HepG2 (cell line): ENCODE measurements around the gene TNS4. TPM values are rescaled to one million over a fixed set of nuclear protein-coding genes. Genes with fewer than 3 reads are reported as not detected.

Source experiments
- ATAC-seq: fragments of 200-7000 bp; cut with Tn5 transposase; 3 replicates; pipeline ENCODE4 v1.9.1; 2020; ENCODE audit warnings: mild to moderate bottlenecking, moderate library complexity
- BruUV-seq: library from RNA; stranded (reverse); fragments of 400-500 nt; replicated peaks from 2 replicates; lab custom pipeline; 2021; lab: Mats Ljungman, UMichigan
- CTCF ChIA-PET: fragments of 300-600 bp; formaldehyde crosslinking; extraction: SDS; loops from one replicate; lab custom pipeline; 2021; ENCODE audit warnings: low total read pairs, inconsistent platforms, low intra/inter-chr PET ratio; lab: Yijun Ruan, JAX
- POLR2A ChIA-PET: fragments of 350-600 bp; sonication (Branson Sonifier 250); formaldehyde crosslinking; loops from one replicate; lab custom pipeline; 2020; ENCODE audit warnings: antibody characterized with exemption, inconsistent platforms; lab: Yijun Ruan, JAX
- DNase-seq: peaks from one replicate; pipeline ENCODE4 v3.0.0-alpha.2; 2015; ENCODE audit warnings: low spot score
- FAIRE-seq: peaks from 3 replicates; lab custom pipeline; 2011; peaks lifted over from hg19 to GRCh38; lab: Jason Lieb, UNC
- H2AFZ ChIP-seq: one replicate; pipeline ENCODE4 v1.6.1; 2011; ENCODE audit warnings: low read length, inconsistent platforms
- H3K27ac ChIP-seq: fragments of 300-600 bp; 3 replicates; pipeline ENCODE4 v1.8.0; 2011; ENCODE audit warnings: mixed run types, mild to moderate bottlenecking, mixed read lengths, low read length, inconsistent platforms; ENCODE audit not compliant: insufficient read depth; ENCODE audit errors: extremely low read length
- H3K27me3 ChIP-seq, 2 experiments: fragments of 200-600 bp in 1 of 2; 2 replicates in 1 of 2; 3 replicates in 1 of 2; pipeline versions ENCODE4 v1.6.0 to v1.8.0; 2011; ENCODE audit warnings: low read length in 2 of 2, mild to moderate bottlenecking in 2 of 2, moderate library complexity in 2 of 2, inconsistent platforms in 1 of 2; ENCODE audit not compliant: insufficient read depth in 2 of 2, control insufficient read depth in 1 of 2
- H3K36me3 ChIP-seq, 2 experiments: fragments of 200-600 bp in 1 of 2; replicated peaks in 1 of 2; 2 replicates in 1 of 2; 3 replicates in 1 of 2; pipeline versions ENCODE4 v1.5.1 to v1.8.0; 2011; ENCODE audit warnings: low read length in 2 of 2, inconsistent platforms in 1 of 2; ENCODE audit not compliant: insufficient read depth in 2 of 2, control insufficient read depth in 1 of 2
- H3K4me1 ChIP-seq: 2 replicates; pipeline ENCODE4 v1.5.1; 2012; ENCODE audit warnings: low read length, inconsistent platforms; ENCODE audit not compliant: insufficient read depth
- H3K4me2 ChIP-seq: 2 replicates; pipeline ENCODE4 v1.6.0; 2011; ENCODE audit warnings: low read depth, low read length, inconsistent platforms
- H3K4me3 ChIP-seq, 3 experiments: fragments of 200-600 bp in 1 of 3; sonication (generic), shearing (Covaris generic) in 1 of 3; replicated peaks in 1 of 3; 2 replicates each; pipeline ENCODE4 v1.5.1; 2011 to 2016; ENCODE audit warnings: low read length in 3 of 3, inconsistent platforms in 2 of 3, low read depth in 2 of 3, mild to moderate bottlenecking in 2 of 3, control low read depth in 1 of 3, mixed read lengths in 1 of 3; ENCODE audit not compliant: insufficient read depth in 1 of 3
- H3K79me2 ChIP-seq: one replicate; pipeline ENCODE4 v1.6.1; 2011; ENCODE audit warnings: low read length, inconsistent platforms; ENCODE audit not compliant: insufficient read depth
- H3K9ac ChIP-seq: 2 replicates; pipeline ENCODE4 v1.6.0; 2011; ENCODE audit warnings: mild to moderate bottlenecking, low read depth, low read length, inconsistent platforms; ENCODE audit not compliant: insufficient read depth
- H3K9me3 ChIP-seq: 2 replicates; pipeline ENCODE4 v1.5.1; 2012; ENCODE audit warnings: mild to moderate bottlenecking, low read length
- H4K20me1 ChIP-seq: 2 replicates; pipeline ENCODE4 v1.6.0; 2011; ENCODE audit warnings: inconsistent platforms, mild to moderate bottlenecking, low read length, moderate library complexity; ENCODE audit not compliant: insufficient read depth
- FOSL1 ChIP-seq: sonication (generic); formaldehyde crosslinking; IDR thresholded peaks from 2 replicates; pipeline ENCODE4 v1.9.0; 2021; ENCODE audit warnings: missing genetic modification reagents, borderline replicate concordance
- HMGA1 ChIP-seq: sonication (generic); formaldehyde crosslinking; conservative IDR thresholded peaks from 2 replicates; pipeline ENCODE4 v1.4.0; 2020; ENCODE audit warnings: missing genetic modification reagents
- HOXA5 ChIP-seq: sonication (generic); formaldehyde crosslinking; IDR thresholded peaks from 2 replicates; pipeline ENCODE4 v1.4.0; 2020; ENCODE audit warnings: missing genetic modification reagents
- RFX3 ChIP-seq: IDR thresholded peaks from 2 replicates; pipeline ENCODE4 v1.6.1; 2016; ENCODE audit warnings: missing biosample characterization, missing genetic modification reagents
- SMARCE1 ChIP-seq: fragments of 450-650 bp; IDR thresholded peaks from 2 replicates; pipeline ENCODE4 v1.6.1; 2017; ENCODE audit warnings: borderline replicate concordance
- SRSF1 ChIP-seq: fragments of 200-400 bp; formaldehyde crosslinking; optimal IDR thresholded peaks from 2 replicates; pipeline ENCODE3; 2017; ENCODE audit warnings: mild to moderate bottlenecking, low read depth, low read length, moderate library complexity
- TAF15 ChIP-seq: fragments of 200-400 bp; formaldehyde crosslinking; IDR thresholded peaks from one replicate; pipeline ENCODE4 v1.6.1; 2018; ENCODE audit warnings: mild to moderate bottlenecking, low read depth, low read length; ENCODE audit not compliant: poor library complexity, severe bottlenecking
- TBX2 ChIP-seq: sonication (generic); formaldehyde crosslinking; IDR thresholded peaks from 2 replicates; pipeline ENCODE4 v1.5.0; 2020; ENCODE audit warnings: missing genetic modification reagents, mild to moderate bottlenecking, borderline replicate concordance
- ZMAT3 ChIP-seq: sonication (generic); formaldehyde crosslinking; conservative IDR thresholded peaks from 2 replicates; pipeline ENCODE4 v1.7.0; 2021; ENCODE audit warnings: missing genetic modification reagents
- ZNF224 ChIP-seq: sonication (generic); formaldehyde crosslinking; IDR thresholded peaks from 2 replicates; pipeline ENCODE4 v1.5.0; 2020; ENCODE audit warnings: mild to moderate bottlenecking, missing genetic modification reagents
- ZNF337 ChIP-seq: sonication (generic); formaldehyde crosslinking; IDR thresholded peaks from 2 replicates; pipeline ENCODE4 v1.5.1; 2020; ENCODE audit warnings: missing genetic modification reagents, low read depth, mild to moderate bottlenecking, borderline replicate concordance
- ZNF747 ChIP-seq: sonication (generic); formaldehyde crosslinking; IDR thresholded peaks from 2 replicates; pipeline ENCODE4 v1.8.1; 2023; ENCODE audit warnings: missing genetic modification reagents, mild to moderate bottlenecking, borderline replicate concordance
- ZNF792 ChIP-seq: IDR thresholded peaks from 2 replicates; pipeline ENCODE4 v1.6.1; 2016
- ZSCAN29 ChIP-seq: sonication (generic); formaldehyde crosslinking; conservative IDR thresholded peaks from 2 replicates; pipeline ENCODE4 v1.4.0; 2020; ENCODE audit warnings: mild to moderate bottlenecking, missing genetic modification reagents
- WGBS: methylation state at CpG from one replicate; pipeline ENCODE4 v1.1.6; 2017; ENCODE audit warnings: low lambda C conversion rate; 5-methylcytosine and 5-hydroxymethylcytosine counted together
- in situ Hi-C: cut with HindIII; loops from 2 replicates; pipeline ENCODE4 v1.10.0; 2017; ENCODE audit warnings: low pct_unique_long_range_greater_than_20kb; ENCODE audit not compliant: extremely low pct_ligation_motif_present
- intact Hi-C: fragments of 100-400 bp; cut with micrococcal nuclease; formaldehyde crosslinking; loops from one replicate; pipeline ENCODE4 v1.10.0; 2022; ENCODE audit not compliant: unreplicated experiment
- polyA plus RNA-seq, 8 experiments: library from polyadenylated mRNA; depleted of rRNA in 3 of 8; stranded (reverse) in 7 of 8; unstranded in 1 of 8; fragments of >200 nt; fragmentation: Illumina TruSeq in 4 of 8; extraction: Trizol in 4 of 8; gene quantifications; 2 replicates each; pipeline versions ENCODE4 v1.2.1 to v1.2.3, GENCODE V29; 2011 to 2016; ENCODE audit warnings: low read depth in 4 of 8, missing spikeins in 1 of 8, mixed read lengths in 1 of 8; ENCODE audit not compliant: insufficient read depth in 1 of 8
- total RNA-seq, 5 experiments: library from RNA; depleted of rRNA; stranded (reverse); fragments of >200 nt; fragmentation: Illumina TruSeq; extraction: Trizol; gene quantifications; 2 replicates each; pipeline ENCODE4 v1.2.3, GENCODE V29; 2016; ENCODE audit warnings: low read depth in 1 of 5
- TF ChIP-seq, protein P1 (sequence below), 2 experiments: fragments of 450-650 bp in 1 of 2; sonication (generic) in 1 of 2; formaldehyde crosslinking in 1 of 2; IDR thresholded peaks; 2 replicates each; pipeline versions ENCODE4 v1.6.1 to v1.8.0; 2016 to 2022; ENCODE audit warnings: antibody characterized with exemption in 1 of 2, mild to moderate bottlenecking in 1 of 2, missing genetic modification reagents in 1 of 2
- TF ChIP-seq, protein P2 (sequence below): sonication (generic); formaldehyde crosslinking; conservative IDR thresholded peaks from 2 replicates; pipeline ENCODE4 v1.8.0; 2022; ENCODE audit warnings: mild to moderate bottlenecking, moderate library complexity, missing genetic modification reagents

The TNS4 gene
- total and polyA plus RNA-seq, 2 of the 13 experiments (the other 11 are each of a cell fraction or from before 2014, with no cell fraction given), result 0.58 to 2.1 TPM

DNA sequence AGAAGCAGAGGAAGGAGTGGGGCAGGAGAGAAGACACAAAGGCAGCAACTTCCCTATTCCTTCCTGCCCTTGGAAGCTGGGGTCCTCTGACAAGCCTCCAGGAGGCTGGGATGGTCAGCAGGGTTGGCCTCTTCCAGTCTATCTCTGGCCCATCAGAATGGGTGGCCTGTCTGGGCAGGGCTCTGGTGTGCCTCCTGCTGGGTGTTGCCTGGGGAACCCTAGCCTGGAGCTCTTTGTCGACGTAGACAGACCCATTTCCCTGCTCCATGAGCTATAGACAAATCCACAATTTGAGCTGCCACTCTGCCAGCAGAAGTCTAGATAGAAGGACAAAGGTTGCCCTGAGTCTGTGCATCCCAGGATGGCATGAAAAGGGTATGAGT is 46.8 kb downstream of the TNS4 start:
- ATAC-seq, result no peak
- Histone ChIP-seq H3K9me3 (no peaks in the 10 kb centered on the region), H3K9ac (no peak overlapping the region), H3K4me2 (no peak overlapping the region), H3K36me3 (peaks cover 0 to 12% of the 10 kb centered on the region in 2 experiments; a peak in 3 of 5 replicates), H3K4me1 (peaks cover 17% of the 10 kb centered on the region), H3K27ac (no peak overlapping the region), H3K79me2 (no peaks in the 10 kb centered on the region), H3K27me3 (no peaks in the 10 kb centered on the region), H3K4me3 (no peak overlapping the region), H2AFZ (no peak overlapping the region), H4K20me1 (no peaks in the 10 kb centered on the region)
- CTCF ChIA-PET, result no interaction called here
- POLR2A ChIA-PET, result no interaction called here
- DNase-seq, result no peak
- FAIRE-seq, result no peak
- in situ Hi-C loops, result no loop called here
- intact Hi-C loops, result no loop called here
- 92% methylated on average over 2 of the region's 2 CpGs for WGBS
- BruUV-seq, result no TSS peak
- TF ChIP-seq, protein P1, sequence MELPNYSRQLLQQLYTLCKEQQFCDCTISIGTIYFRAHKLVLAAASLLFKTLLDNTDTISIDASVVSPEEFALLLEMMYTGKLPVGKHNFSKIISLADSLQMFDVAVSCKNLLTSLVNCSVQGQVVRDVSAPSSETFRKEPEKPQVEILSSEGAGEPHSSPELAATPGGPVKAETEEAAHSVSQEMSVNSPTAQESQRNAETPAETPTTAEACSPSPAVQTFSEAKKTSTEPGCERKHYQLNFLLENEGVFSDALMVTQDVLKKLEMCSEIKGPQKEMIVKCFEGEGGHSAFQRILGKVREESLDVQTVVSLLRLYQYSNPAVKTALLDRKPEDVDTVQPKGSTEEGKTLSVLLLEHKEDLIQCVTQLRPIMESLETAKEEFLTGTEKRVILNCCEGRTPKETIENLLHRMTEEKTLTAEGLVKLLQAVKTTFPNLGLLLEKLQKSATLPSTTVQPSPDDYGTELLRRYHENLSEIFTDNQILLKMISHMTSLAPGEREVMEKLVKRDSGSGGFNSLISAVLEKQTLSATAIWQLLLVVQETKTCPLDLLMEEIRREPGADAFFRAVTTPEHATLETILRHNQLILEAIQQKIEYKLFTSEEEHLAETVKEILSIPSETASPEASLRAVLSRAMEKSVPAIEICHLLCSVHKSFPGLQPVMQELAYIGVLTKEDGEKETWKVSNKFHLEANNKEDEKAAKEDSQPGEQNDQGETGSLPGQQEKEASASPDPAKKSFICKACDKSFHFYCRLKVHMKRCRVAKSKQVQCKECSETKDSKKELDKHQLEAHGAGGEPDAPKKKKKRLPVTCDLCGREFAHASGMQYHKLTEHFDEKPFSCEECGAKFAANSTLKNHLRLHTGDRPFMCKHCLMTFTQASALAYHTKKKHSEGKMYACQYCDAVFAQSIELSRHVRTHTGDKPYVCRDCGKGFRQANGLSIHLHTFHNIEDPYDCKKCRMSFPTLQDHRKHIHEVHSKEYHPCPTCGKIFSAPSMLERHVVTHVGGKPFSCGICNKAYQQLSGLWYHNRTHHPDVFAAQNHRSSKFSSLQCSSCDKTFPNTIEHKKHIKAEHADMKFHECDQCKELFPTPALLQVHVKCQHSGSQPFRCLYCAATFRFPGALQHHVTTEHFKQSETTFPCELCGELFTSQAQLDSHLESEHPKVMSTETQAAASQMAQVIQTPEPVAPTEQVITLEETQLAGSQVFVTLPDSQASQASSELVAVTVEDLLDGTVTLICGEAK (IDR thresholded peaks at IDR 0.05), result no peak
- TF ChIP-seq, protein P1 (CRISPR knock-in tag; IDR thresholded peaks at IDR 0.05), result no peak
- no peak for TF ChIP-seq TAF15
- no peak for TF ChIP-seq ZMAT3 (CRISPR knock-in tag)
- TF ChIP-seq HOXA5 (CRISPR knock-in tag), result no peak
- no peak for TF ChIP-seq ZNF337
- no peak for TF ChIP-seq ZSCAN29
- TF ChIP-seq SRSF1, result no peak
- no peak for TF ChIP-seq SMARCE1
- no peak for TF ChIP-seq FOSL1 (CRISPR knock-in tag)
- TF ChIP-seq ZNF224 (CRISPR knock-in tag), result no peak
- TF ChIP-seq ZNF792 (CRISPR knock-in tag), result no peak
- TF ChIP-seq ZNF747 (CRISPR knock-in tag), result no peak
- TF ChIP-seq, protein P2, sequence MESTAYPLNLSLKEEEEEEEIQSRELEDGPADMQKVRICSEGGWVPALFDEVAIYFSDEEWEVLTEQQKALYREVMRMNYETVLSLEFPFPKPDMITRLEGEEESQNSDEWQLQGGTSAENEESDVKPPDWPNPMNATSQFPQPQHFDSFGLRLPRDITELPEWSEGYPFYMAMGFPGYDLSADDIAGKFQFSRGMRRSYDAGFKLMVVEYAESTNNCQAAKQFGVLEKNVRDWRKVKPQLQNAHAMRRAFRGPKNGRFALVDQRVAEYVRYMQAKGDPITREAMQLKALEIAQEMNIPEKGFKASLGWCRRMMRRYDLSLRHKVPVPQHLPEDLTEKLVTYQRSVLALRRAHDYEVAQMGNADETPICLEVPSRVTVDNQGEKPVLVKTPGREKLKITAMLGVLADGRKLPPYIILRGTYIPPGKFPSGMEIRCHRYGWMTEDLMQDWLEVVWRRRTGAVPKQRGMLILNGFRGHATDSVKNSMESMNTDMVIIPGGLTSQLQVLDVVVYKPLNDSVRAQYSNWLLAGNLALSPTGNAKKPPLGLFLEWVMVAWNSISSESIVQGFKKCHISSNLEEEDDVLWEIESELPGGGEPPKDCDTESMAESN (CRISPR knock-in tag), result no peak
- TF ChIP-seq HMGA1, result no peak
- TF ChIP-seq TBX2, result no peak
- no peak for TF ChIP-seq RFX3
